RWPE1 (cell line): ENCODE data around the gene SPACA7.

ENCODE experiments used
- CTCF ChIA-PET: fragments of 350-600 bp; sonication (Branson Sonifier 250); formaldehyde crosslinking; extraction: SDS; loops from one replicate; lab custom pipeline; 2021; lab: Yijun Ruan, JAX
- POLR2A ChIA-PET: fragments of 400-600 bp; formaldehyde crosslinking; extraction: SDS; loops from one replicate; lab custom pipeline; 2020; ENCODE audit warnings: antibody characterized with exemption; ENCODE audit not compliant: low non-redundant PET; lab: Yijun Ruan, JAX
- DNase-seq: peaks from one replicate; pipeline ENCODE4 v3.0.0; 2012; ENCODE audit warnings: low spot score
- H3K27ac ChIP-seq: fragments of 450-650 bp; 2 replicates; pipeline ENCODE4 v1.5.1; 2017
- TF ChIP-seq, protein P1 (sequence below): fragments of 450-650 bp; conservative IDR thresholded peaks from 2 replicates; pipeline ENCODE4 v1.5.1; 2017; ENCODE audit warnings: low read depth, mild to moderate bottlenecking

SPACA7 gene

GRCh38 chr13:112331675-112332074 is 44.5 kb upstream of the SPACA7 start:
- DNase-seq: no peak
- H3K27ac ChIP-seq: no peak overlapping the region
- TF ChIP-seq, protein P1, sequence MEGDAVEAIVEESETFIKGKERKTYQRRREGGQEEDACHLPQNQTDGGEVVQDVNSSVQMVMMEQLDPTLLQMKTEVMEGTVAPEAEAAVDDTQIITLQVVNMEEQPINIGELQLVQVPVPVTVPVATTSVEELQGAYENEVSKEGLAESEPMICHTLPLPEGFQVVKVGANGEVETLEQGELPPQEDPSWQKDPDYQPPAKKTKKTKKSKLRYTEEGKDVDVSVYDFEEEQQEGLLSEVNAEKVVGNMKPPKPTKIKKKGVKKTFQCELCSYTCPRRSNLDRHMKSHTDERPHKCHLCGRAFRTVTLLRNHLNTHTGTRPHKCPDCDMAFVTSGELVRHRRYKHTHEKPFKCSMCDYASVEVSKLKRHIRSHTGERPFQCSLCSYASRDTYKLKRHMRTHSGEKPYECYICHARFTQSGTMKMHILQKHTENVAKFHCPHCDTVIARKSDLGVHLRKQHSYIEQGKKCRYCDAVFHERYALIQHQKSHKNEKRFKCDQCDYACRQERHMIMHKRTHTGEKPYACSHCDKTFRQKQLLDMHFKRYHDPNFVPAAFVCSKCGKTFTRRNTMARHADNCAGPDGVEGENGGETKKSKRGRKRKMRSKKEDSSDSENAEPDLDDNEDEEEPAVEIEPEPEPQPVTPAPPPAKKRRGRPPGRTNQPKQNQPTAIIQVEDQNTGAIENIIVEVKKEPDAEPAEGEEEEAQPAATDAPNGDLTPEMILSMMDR: no peak
- ChIA-PET CTCF (no interaction called here), POLR2A (no interaction called here)

GRCh38 chr13:112332727-112333126 is 43.4 kb upstream of the SPACA7 start:
- ChIA-PET POLR2A (no interaction called here), CTCF (interaction anchor here (0.8 kb wide), 1 partner anchor 111 kb away, joined by 3 read pairs; no protein-coding TSS in a partner anchor)

GRCh38 chr13:112333756-112334543 is 42.2 kb upstream of the SPACA7 start:
- H3K27ac ChIP-seq: no peak overlapping the region
- TF ChIP-seq, protein P1: no peak
- POLR2A ChIA-PET: no interaction called here
- CTCF ChIA-PET: interaction anchor here (0.6 kb wide), 1 partner anchor 111 kb away, joined by 4 read pairs; no protein-coding TSS in a partner anchor
- peak; percentile 79 for DNase-seq

More at GRCh38 chr13:112332727-112333126, 43.4 kb upstream of the SPACA7 start:
- no peak overlapping the region for H3K27ac ChIP-seq
- TF ChIP-seq, protein P1: no peak
- no peak for DNase-seq

GRCh38 chr13:112335135-112335534 is 41.0 kb upstream of the SPACA7 start:
- ChIA-PET CTCF (interaction anchor here (1.0 kb wide), 1 partner anchor 109 kb away, joined by 4 read pairs; no protein-coding TSS in a partner anchor), POLR2A (no interaction called here)
- no peak for DNase-seq
- no peak overlapping the region for H3K27ac ChIP-seq
- TF ChIP-seq, protein P1: no peak

DNA sequence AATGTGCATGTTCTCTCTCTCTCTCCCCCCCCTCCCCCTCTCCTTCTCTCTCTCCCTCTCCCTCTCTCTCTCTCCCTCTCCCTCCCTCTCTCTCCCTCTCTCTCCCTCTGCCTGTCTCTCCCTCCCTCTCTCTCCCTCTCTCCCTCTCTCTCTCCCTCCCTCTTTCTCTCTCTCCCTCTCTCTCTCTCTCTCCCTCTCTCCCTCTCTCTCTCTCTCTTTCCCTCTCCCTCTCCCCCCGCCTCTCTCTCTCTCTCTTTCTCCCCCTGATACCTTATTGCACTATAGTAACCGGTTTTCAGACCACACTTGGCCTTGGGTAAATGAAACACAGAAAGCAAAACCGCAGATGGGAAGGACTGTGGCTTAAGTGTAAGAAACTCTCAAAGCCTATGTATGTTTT is 34.7 kb upstream of the SPACA7 start:
- no peak overlapping the region for H3K27ac ChIP-seq
- POLR2A ChIA-PET: no interaction called here
- DNase-seq: no peak
- TF ChIP-seq, protein P1: no peak
- CTCF ChIA-PET: no interaction called here

- H3K27ac ChIP-seq: no peak overlapping the region
- no peak for DNase-seq
- TF ChIP-seq, protein P1: no peak
- CTCF ChIA-PET: no interaction called here
- POLR2A ChIA-PET: no interaction called here
Measured at GRCh38 chr13:112341976-112342735, 34.0 kb upstream of the SPACA7 start.
